ENCODE data around the gene GPA33.

GPA33 gene

DNA sequence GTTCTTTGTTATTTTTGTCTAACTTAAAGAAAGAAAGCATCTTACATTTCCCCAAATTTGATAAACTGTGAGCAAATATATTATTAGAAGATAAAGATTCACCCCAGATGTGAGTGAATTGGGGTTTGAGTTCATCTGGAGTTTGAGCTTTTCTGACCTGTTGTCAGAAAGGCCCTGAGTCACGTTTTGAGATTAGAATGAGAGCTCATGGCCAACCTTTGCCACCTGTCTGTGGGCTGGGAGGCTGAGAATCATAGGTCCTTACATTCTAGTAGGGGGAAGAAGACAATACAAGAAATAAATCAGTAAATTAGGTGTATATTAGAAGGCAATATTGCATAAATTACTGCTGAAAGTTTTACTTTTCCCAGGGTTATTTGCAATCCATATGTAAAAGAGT lies 26.0 kb upstream of the GPA33 start:
- TF ChIP-seq, protein P1, sequence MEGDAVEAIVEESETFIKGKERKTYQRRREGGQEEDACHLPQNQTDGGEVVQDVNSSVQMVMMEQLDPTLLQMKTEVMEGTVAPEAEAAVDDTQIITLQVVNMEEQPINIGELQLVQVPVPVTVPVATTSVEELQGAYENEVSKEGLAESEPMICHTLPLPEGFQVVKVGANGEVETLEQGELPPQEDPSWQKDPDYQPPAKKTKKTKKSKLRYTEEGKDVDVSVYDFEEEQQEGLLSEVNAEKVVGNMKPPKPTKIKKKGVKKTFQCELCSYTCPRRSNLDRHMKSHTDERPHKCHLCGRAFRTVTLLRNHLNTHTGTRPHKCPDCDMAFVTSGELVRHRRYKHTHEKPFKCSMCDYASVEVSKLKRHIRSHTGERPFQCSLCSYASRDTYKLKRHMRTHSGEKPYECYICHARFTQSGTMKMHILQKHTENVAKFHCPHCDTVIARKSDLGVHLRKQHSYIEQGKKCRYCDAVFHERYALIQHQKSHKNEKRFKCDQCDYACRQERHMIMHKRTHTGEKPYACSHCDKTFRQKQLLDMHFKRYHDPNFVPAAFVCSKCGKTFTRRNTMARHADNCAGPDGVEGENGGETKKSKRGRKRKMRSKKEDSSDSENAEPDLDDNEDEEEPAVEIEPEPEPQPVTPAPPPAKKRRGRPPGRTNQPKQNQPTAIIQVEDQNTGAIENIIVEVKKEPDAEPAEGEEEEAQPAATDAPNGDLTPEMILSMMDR (IDR thresholded peaks at IDR 0.05; ENCODE audit: insufficient read depth, low read length, poor library complexity, severe bottlenecking), result no peak
- H3K36me3 ChIP-seq (ENCODE audit: control insufficient read depth, insufficient read depth, low read length), result no peaks in the 10 kb centered on the region
- no peak for DNase-seq (ENCODE audit: extremely low read depth, insufficient read length)
- H3K27me3 ChIP-seq (replicated peaks; ENCODE audit: control insufficient read depth, insufficient read depth, low read length), result no peaks in the 10 kb centered on the region; the same call in 1 of the 2 replicates
- no peak overlapping the region for H3K4me3 ChIP-seq (replicated peaks; ENCODE audit: low read depth, low read length)

DNA sequence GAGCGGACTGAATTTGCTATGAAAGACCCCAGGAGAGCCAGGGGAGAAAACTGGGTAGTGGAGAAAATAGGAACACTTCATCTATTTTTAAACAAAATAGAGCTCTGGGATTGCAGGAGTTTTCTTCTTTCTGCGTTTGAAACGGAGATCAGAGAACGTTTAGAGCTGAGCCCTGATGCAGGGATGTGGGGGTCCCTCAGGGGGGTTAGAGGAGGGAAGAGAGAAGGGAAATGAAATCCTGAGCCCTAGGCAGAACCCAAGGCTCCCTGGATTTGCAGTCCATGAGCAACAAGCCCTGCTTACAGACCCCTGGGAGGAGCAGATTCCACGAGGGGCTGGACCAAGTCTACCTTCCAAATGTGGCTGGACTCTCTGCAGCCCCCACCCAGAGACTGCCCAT lies 25.5 kb upstream of the GPA33 start:
- no peak overlapping the region for H3K4me3 ChIP-seq (replicated peaks; ENCODE audit: low read depth, low read length)
- TF ChIP-seq, protein P1 (IDR thresholded peaks at IDR 0.05; ENCODE audit: insufficient read depth, low read length, poor library complexity, severe bottlenecking), result no peak
- H3K36me3 ChIP-seq (ENCODE audit: control insufficient read depth, insufficient read depth, low read length), result no peaks in the 10 kb centered on the region
- no peaks in the 10 kb centered on the region; the same call in 1 of the 2 replicates for H3K27me3 ChIP-seq (replicated peaks; ENCODE audit: control insufficient read depth, insufficient read depth, low read length)
- no peak for DNase-seq (ENCODE audit: extremely low read depth, insufficient read length)

DNA sequence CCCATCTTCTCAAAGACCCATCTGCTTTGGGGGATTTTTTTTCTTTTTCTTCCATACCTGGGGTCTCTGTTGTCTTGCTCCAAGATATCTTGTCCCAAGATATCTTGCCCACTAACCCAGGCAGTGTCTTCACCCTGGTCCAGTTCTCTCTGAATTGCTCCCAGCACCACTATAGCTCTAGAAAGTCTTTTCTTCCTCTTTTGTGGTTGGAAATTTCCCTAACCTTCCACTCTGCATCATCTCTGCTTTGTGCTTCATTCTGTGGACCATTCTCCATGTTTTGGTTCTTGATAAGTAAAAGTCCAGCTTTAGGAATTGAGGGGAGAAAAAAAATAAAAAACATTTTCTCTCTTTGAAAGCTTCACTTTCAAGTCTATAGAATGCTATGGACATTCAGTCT lies 24.5 kb upstream of the GPA33 start:
- Histone ChIP-seq H3K27me3 (replicated peaks; ENCODE audit: control insufficient read depth, insufficient read depth, low read length) (no peaks in the 10 kb centered on the region; the same call in 1 of the 2 replicates), H3K4me3 (replicated peaks; ENCODE audit: low read depth, low read length) (no peak overlapping the region), H3K36me3 (ENCODE audit: control insufficient read depth, insufficient read depth, low read length) (no peaks in the 10 kb centered on the region)
- no peak for DNase-seq (ENCODE audit: extremely low read depth, insufficient read length)
- TF ChIP-seq, protein P1 (IDR thresholded peaks at IDR 0.05; ENCODE audit: insufficient read depth, low read length, poor library complexity, severe bottlenecking), result no peak

DNA sequence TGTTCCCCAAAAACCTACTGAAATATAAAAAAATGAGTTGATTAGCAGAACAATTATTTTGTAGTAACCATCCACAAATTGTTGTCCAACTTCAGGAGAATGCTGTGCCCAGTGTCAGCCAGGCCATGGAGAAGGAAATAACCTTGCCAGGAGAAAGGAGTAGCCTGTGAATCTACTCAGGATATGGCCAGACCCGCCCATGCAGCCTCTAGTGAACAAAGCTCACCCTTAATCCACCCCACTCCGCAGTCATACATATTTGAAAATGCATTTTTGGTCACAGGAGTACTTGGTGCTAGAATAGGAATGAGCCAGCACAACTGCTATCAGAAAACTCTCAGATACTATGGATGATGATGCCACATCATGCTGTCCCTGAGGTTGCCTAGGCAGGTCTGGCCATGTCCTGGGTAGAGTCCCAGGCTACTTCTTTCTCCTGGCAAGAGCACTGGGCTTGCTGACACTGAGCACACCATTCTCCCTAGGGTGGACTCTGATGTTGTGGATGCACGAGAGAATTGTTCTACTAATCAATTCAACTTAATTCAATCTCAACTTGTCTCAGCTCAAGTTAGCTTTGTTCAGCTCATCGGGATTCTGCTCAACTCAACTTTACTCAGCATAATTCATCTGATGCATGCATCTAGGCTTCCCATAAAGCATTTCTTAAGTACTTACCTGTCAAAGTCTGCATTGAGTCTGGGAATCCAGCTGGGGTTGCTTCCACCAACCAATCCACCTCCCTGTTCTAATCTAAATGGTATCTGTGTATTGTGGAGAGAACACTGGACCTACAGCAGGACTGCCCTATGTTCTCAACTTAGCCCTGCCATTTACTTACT lies 21.9 kb upstream of the GPA33 start:
- TF ChIP-seq, protein P1 (IDR thresholded peaks at IDR 0.05; ENCODE audit: insufficient read depth, low read length, poor library complexity, severe bottlenecking), result no peak
- H3K4me3 ChIP-seq (replicated peaks; ENCODE audit: low read depth, low read length), result no peak overlapping the region
- H3K27me3 ChIP-seq (replicated peaks; ENCODE audit: control insufficient read depth, insufficient read depth, low read length), result no peaks in the 10 kb centered on the region
- no peaks in the 10 kb centered on the region for H3K36me3 ChIP-seq (ENCODE audit: control insufficient read depth, insufficient read depth, low read length)
- DNase-seq (ENCODE audit: extremely low read depth, insufficient read length), result no peak

DNA sequence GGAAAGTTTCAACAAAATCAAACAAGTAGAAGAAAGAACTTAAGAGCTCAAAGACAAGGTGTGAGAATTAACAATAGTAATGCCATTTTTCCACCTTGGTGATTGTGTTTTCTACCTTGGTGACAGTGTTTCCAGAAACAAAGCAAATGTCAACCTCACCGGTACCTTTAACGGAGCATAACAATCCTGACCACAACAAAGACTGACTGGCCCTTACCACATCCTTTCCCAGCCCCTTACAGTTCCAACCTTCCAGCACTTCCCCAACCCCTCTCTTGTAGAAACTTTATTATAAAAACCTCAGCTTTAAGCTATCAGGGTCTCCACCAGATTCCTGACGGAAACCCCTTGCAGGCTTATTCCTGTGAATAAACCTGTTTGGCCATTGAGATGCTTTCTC lies 20.4 kb upstream of the GPA33 start:
- DNase-seq (ENCODE audit: extremely low read depth, insufficient read length), result no peak
- no peak overlapping the region for H3K4me3 ChIP-seq (replicated peaks; ENCODE audit: low read depth, low read length)

More for the DNA sequence above, 20.4 kb upstream of the GPA33 start:
- TF ChIP-seq, protein P1 (IDR thresholded peaks at IDR 0.05; ENCODE audit: insufficient read depth, low read length, poor library complexity, severe bottlenecking), result no peak
- no peaks in the 10 kb centered on the region for H3K27me3 ChIP-seq (replicated peaks; ENCODE audit: control insufficient read depth, insufficient read depth, low read length)
- no peaks in the 10 kb centered on the region for H3K36me3 ChIP-seq (ENCODE audit: control insufficient read depth, insufficient read depth, low read length)
